Measurements from ENCODE around the gene MSLN.

MSLN gene

DNA sequence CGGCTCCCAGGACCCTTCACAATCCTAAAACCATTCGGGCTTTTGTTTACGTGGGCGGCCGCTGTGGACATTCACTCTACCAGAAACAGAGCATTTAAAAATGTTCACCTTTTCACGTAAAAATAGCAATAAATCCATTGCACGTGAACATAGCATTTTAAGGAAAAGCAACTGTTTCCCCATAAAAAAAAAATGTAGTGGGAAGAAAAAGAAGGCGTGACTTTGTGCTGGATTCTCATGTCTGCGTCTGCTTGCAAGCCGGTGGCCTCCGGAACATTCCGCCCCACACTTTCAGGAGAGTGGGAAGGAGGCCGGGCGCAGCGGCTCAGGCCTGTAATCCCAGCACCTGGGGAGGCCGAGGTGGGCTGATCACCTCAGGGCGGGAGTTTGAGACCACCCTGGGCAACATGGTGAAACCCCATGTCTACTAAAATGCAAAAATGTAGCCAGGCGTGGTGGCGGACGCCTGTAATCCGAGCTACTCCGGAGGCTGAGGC lies 53.4 kb downstream of the MSLN start:
- H3K4me2 ChIP-seq (ENCODE audit: low read depth, low read length, poor library complexity, severe bottlenecking): no peak overlapping the region
- no peak overlapping the region for H3K27ac ChIP-seq (ENCODE audit: low read depth, low read length)
- no peak overlapping the region for H3K4me3 ChIP-seq (ENCODE audit: insufficient read depth, low read length, poor library complexity, severe bottlenecking)
- H3K27me3 ChIP-seq (ENCODE audit: low read length): no peaks in the 10 kb centered on the region
- no peaks in the 10 kb centered on the region for H3K36me3 ChIP-seq (ENCODE audit: low read length)
- no peak for TF ChIP-seq EZH2phosphoT487 (conservative IDR thresholded peaks at IDR 0.05; ENCODE audit: low read length)
- TF ChIP-seq, protein P1, sequence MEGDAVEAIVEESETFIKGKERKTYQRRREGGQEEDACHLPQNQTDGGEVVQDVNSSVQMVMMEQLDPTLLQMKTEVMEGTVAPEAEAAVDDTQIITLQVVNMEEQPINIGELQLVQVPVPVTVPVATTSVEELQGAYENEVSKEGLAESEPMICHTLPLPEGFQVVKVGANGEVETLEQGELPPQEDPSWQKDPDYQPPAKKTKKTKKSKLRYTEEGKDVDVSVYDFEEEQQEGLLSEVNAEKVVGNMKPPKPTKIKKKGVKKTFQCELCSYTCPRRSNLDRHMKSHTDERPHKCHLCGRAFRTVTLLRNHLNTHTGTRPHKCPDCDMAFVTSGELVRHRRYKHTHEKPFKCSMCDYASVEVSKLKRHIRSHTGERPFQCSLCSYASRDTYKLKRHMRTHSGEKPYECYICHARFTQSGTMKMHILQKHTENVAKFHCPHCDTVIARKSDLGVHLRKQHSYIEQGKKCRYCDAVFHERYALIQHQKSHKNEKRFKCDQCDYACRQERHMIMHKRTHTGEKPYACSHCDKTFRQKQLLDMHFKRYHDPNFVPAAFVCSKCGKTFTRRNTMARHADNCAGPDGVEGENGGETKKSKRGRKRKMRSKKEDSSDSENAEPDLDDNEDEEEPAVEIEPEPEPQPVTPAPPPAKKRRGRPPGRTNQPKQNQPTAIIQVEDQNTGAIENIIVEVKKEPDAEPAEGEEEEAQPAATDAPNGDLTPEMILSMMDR (IDR thresholded peaks at IDR 0.05; ENCODE audit: insufficient read depth, low read length, poor library complexity, severe bottlenecking): no peak
- no peaks in the 10 kb centered on the region for H4K20me1 ChIP-seq (ENCODE audit: low read depth, low read length)
- H3K79me2 ChIP-seq (ENCODE audit: insufficient read depth, low read length): no peaks in the 10 kb centered on the region
- no peak overlapping the region for H2AFZ ChIP-seq (ENCODE audit: low read depth, low read length, severe bottlenecking)
- no peaks in the 10 kb centered on the region for H3F3A ChIP-seq (ENCODE audit: insufficient read depth)
- H3K9me3 ChIP-seq (ENCODE audit: insufficient read depth, low read length): no peaks in the 10 kb centered on the region
- H3K9me2 ChIP-seq (replicated peaks; ENCODE audit: insufficient read depth, low read length): no peaks in the 10 kb centered on the region
- no peak overlapping the region for H3K9ac ChIP-seq (ENCODE audit: low read length)

DNA sequence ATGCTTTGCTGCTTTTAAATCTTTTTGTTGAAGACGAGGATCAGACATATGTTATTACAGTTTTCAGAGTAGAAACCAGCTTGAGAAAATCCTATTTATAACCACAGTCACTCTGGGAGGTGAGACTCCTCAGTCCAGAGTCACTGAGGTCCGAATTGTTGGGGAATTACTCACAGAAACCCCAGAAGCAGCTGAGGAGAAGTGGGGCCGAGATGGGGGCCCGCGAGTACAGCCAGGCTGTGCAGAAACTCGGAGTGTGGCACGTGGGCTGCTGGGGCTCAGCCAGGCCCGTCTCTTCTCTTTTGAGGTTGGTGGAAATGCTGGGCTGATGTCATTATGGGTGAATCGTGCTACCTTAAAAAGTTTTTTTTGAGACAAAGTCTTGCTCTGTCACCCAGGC lies 54.4 kb downstream of the MSLN start:
- Histone ChIP-seq H3K9ac (ENCODE audit: low read length) (no peak overlapping the region), H4K20me1 (ENCODE audit: low read depth, low read length) (no peaks in the 10 kb centered on the region), H3K79me2 (ENCODE audit: insufficient read depth, low read length) (no peaks in the 10 kb centered on the region), H3F3A (ENCODE audit: insufficient read depth) (no peaks in the 10 kb centered on the region), H3K27me3 (ENCODE audit: low read length) (no peaks in the 10 kb centered on the region), H3K9me3 (ENCODE audit: insufficient read depth, low read length) (no peaks in the 10 kb centered on the region), H3K4me3 (ENCODE audit: insufficient read depth, low read length, poor library complexity, severe bottlenecking) (no peak overlapping the region), H3K27ac (ENCODE audit: low read depth, low read length) (no peak overlapping the region), H3K36me3 (ENCODE audit: low read length) (no peaks in the 10 kb centered on the region), H2AFZ (ENCODE audit: low read depth, low read length, severe bottlenecking) (no peak overlapping the region), H3K4me2 (ENCODE audit: low read depth, low read length, poor library complexity, severe bottlenecking) (no peak overlapping the region), H3K9me2 (replicated peaks; ENCODE audit: insufficient read depth, low read length) (no peaks in the 10 kb centered on the region)
- TF ChIP-seq, protein P1 (IDR thresholded peaks at IDR 0.05; ENCODE audit: insufficient read depth, low read length, poor library complexity, severe bottlenecking): no peak
- no peak for TF ChIP-seq EZH2phosphoT487 (conservative IDR thresholded peaks at IDR 0.05; ENCODE audit: low read length)

DNA sequence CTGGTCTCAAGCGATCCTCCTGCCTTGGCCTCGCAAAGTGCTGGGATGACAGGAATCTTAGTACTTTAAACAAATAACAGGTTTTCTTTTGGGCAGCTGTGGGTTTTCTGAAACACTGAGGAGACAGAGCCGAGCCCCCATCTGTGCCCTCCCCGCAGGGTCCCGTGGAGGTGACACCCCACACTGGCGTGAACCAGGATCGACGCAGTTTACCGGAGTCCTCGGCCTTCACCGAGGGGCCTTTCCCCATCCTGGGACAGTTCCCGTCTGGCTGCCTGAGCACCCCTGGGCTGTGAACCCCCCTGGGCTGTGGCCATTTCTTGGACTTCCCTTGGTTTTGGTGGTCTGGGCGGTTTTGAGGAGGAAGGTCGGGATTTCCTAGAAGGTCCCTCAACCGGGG lies 55.3 kb downstream of the MSLN start:
- Histone ChIP-seq H2AFZ (ENCODE audit: low read depth, low read length, severe bottlenecking) (no peak overlapping the region), H3K79me2 (ENCODE audit: insufficient read depth, low read length) (no peaks in the 10 kb centered on the region), H3K9ac (ENCODE audit: low read length) (no peak overlapping the region), H3F3A (ENCODE audit: insufficient read depth) (no peaks in the 10 kb centered on the region), H3K36me3 (ENCODE audit: low read length) (no peaks in the 10 kb centered on the region), H3K4me3 (ENCODE audit: insufficient read depth, low read length, poor library complexity, severe bottlenecking) (no peak overlapping the region), H3K27ac (ENCODE audit: low read depth, low read length) (no peak overlapping the region), H3K27me3 (ENCODE audit: low read length) (no peaks in the 10 kb centered on the region), H3K9me2 (replicated peaks; ENCODE audit: insufficient read depth, low read length) (no peaks in the 10 kb centered on the region), H3K9me3 (ENCODE audit: insufficient read depth, low read length) (no peaks in the 10 kb centered on the region), H4K20me1 (ENCODE audit: low read depth, low read length) (no peaks in the 10 kb centered on the region), H3K4me2 (ENCODE audit: low read depth, low read length, poor library complexity, severe bottlenecking) (no peak overlapping the region)
- TF ChIP-seq, protein P1 (IDR thresholded peaks at IDR 0.05; ENCODE audit: insufficient read depth, low read length, poor library complexity, severe bottlenecking): no peak
- no peak for TF ChIP-seq EZH2phosphoT487 (conservative IDR thresholded peaks at IDR 0.05; ENCODE audit: low read length)

Data from SU-DHL-6 (cell line).